Effector memory CD8-positive, alpha-beta T cell (primary cell): ENCODE results near the gene NARS2.
A peak's percentile ranks its signal among the peaks of the same experiment; 100 is the strongest.
"Not testable (repeated sequence)": the region's sequence is repeated elsewhere in the genome, so short reads cannot be mapped to it uniquely, and the experiment has no call there.

ENCODE experiments used
- ATAC-seq: fragments of 150-1000 bp; cut with Tn5 transposase; replicated peaks from 2 replicates; pipeline ENCODE4 v1.10.0; 2021; ENCODE audit warnings: mild to moderate bottlenecking, moderate library complexity
- DNase-seq, 3 experiments: peaks; one replicate each; pipeline ENCODE4 v3.0.0; 2021
- H3K27ac Mint-ChIP-seq, 2 donors: one replicate each; pipeline ENCODE4 v1.8.0; 2022; ENCODE audit warnings: mild to moderate bottlenecking in 2 of 2, mixed read lengths in 2 of 2, moderate library complexity in 2 of 2
- H3K27me3 Mint-ChIP-seq, 2 donors: one replicate each; pipeline ENCODE4 v1.8.0; 2022; ENCODE audit warnings: mixed read lengths in 2 of 2
- H3K36me3 Mint-ChIP-seq: one replicate; pipeline ENCODE4 v1.8.0; 2022; ENCODE audit warnings: mild to moderate bottlenecking, moderate library complexity, mixed read lengths; ENCODE audit not compliant: insufficient read depth
- H3K4me1 Mint-ChIP-seq, 2 donors: one replicate each; pipeline ENCODE4 v1.8.0; 2022; ENCODE audit warnings: low read depth in 2 of 2, mixed read lengths in 2 of 2
- H3K4me3 Mint-ChIP-seq, 2 donors: one replicate each; pipeline ENCODE4 v1.8.0; 2022; ENCODE audit warnings: mild to moderate bottlenecking in 2 of 2, mixed read lengths in 2 of 2, moderate library complexity in 2 of 2
- H3K9me3 Mint-ChIP-seq, 2 donors: one replicate each; pipeline ENCODE4 v1.8.0; 2022; ENCODE audit warnings: mixed read lengths in 2 of 2

The NARS2 gene

GRCh38 chr11:78567209-78567608 is 7.5 kb downstream of the NARS2 start:
- Mint-ChIP-seq H3K27ac (no peak overlapping the region), H3K27me3 (no peaks in the 10 kb centered on the region), H3K4me1 (peaks cover 0 to 2% of the 10 kb centered on the region in 2 donors), H3K4me3 (no peak overlapping the region), H3K36me3 (peaks cover 20% of the 10 kb centered on the region), H3K9me3 (no peaks in the 10 kb centered on the region)
- no peak for ATAC-seq
- no peak for DNase-seq

DNA sequence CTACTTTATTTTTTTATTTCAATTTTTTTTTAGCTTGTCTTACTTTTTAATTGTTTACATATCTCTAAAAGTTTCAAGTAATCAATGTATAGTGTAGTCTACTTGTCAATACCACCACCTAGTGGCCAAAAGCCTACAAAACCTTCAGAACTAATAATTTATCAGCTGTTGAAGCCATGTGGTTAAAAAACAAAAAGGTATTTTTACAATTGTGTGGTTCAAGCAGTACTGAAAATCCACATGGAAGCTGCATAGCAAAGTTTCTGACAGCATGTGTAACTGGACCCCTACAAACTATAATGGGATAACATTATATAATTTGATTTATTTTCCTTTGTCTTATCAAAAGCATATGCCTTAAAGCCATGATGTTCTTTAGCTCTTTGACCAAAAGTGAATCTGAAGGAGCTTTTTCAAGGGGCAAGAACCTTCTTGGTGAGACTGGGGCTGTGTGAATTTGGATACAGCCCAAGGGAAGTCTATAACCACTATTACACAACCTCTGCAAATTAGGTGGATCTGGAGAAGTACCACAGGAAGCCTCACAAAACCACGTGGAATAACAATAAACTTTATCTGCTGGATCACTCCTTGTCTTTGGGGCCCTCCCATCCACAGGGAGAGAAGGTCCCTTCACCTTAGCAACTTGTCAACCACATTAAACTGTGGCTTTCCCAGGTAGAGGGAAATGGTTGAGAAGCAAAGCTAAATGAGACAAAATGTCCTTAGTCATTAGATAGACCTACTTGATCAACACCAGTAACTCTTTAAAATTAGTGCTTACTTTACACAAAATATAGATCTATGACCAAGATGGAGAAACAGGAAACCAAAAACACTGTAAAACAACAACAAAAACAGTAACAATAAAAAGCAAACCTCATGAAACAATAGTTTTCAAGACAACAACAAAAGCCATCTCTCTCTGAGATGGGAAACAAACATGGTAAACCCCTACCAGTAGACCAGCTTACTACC is 9.9 kb downstream of the NARS2 start:
- H3K36me3 Mint-ChIP-seq, result peaks cover 18% of the 10 kb centered on the region
- H3K4me1 Mint-ChIP-seq, result peaks cover 3 to 7% of the 10 kb centered on the region in 2 donors
- DNase-seq, result peak; percentile 55 to 61 (median 61)

GRCh38 chr11:78564037-78564436 is 10.6 kb downstream of the NARS2 start:
- peaks cover 24% of the 10 kb centered on the region for H3K36me3 Mint-ChIP-seq
- H3K27me3 Mint-ChIP-seq, H3K4me1 Mint-ChIP-seq, H3K9me3 Mint-ChIP-seq, H3K4me3 Mint-ChIP-seq, DNase-seq, ATAC-seq: not testable (repeated sequence)
- H3K27ac Mint-ChIP-seq, result peak overlapping the region in 1 of 2 donors; percentile 57

More for the DNA sequence above, 9.9 kb downstream of the NARS2 start:
- Mint-ChIP-seq H3K4me3 (no peak overlapping the region), H3K27ac (peak overlapping the region in 1 of 2 donors; percentile 57), H3K9me3 (no peaks in the 10 kb centered on the region), H3K27me3 (no peaks in the 10 kb centered on the region)
- peak; percentile 78 for ATAC-seq

- H3K27ac Mint-ChIP-seq, H3K9me3 Mint-ChIP-seq, H3K27me3 Mint-ChIP-seq, DNase-seq, H3K4me1 Mint-ChIP-seq, ATAC-seq, H3K4me3 Mint-ChIP-seq: not testable (repeated sequence)
- H3K36me3 Mint-ChIP-seq, result peaks cover 27% of the 10 kb centered on the region
Observed at GRCh38 chr11:78563090-78563489, 11.6 kb downstream of the NARS2 start.

DNA sequence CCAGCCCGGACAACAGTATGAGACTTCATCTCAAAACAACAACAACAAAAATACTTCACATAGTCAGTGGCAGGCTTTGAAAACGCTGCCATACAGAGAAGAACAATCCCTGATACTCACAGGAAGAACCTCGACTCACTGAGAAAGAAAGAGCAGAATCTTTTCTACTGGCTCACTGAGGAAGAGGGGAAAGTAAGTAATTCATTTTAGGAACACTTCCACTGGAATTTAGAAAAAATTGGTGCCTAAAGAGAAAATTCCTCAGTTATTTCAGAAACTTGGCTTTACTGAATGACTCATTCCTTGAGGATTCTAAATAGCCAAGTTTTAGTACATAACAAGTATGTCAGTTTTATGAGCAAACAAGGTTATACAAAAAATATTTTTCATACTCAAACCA is 12.3 kb downstream of the NARS2 start:
- Mint-ChIP-seq H3K4me1 (peaks cover 3 to 7% of the 10 kb centered on the region in 2 donors), H3K9me3 (no peaks in the 10 kb centered on the region), H3K27me3 (no peaks in the 10 kb centered on the region), H3K36me3 (peaks cover 29% of the 10 kb centered on the region), H3K4me3 (no peak overlapping the region), H3K27ac (peak overlapping the region in 1 of 2 donors; percentile 49)
- ATAC-seq (no peak), DNase-seq (no peak)

- Mint-ChIP-seq H3K9me3 (no peaks in the 10 kb centered on the region), H3K4me3 (peak overlapping the region in 1 of 2 donors; percentile 9), H3K27me3 (no peaks in the 10 kb centered on the region), H3K36me3 (peaks cover 31% of the 10 kb centered on the region), H3K4me1 (peaks cover 3 to 9% of the 10 kb centered on the region in 2 donors), H3K27ac (no peak overlapping the region)
- ATAC-seq (no peak), DNase-seq (no peak)
Observed at GRCh38 chr11:78560826-78561484, 13.7 kb downstream of the NARS2 start.

- Mint-ChIP-seq H3K4me1 (peaks cover 8 to 10% of the 10 kb centered on the region in 2 donors), H3K4me3 (no peak overlapping the region), H3K36me3 (peaks cover 33% of the 10 kb centered on the region), H3K27me3 (no peaks in the 10 kb centered on the region), H3K27ac (no peak overlapping the region), H3K9me3 (no peaks in the 10 kb centered on the region)
- no peak for DNase-seq
- no peak for ATAC-seq
Observed at GRCh38 chr11:78560153-78560552, 14.5 kb downstream of the NARS2 start.

- ATAC-seq (no peak), DNase-seq (no peak)
- no peak overlapping the region for H3K27ac Mint-ChIP-seq
- H3K9me3 Mint-ChIP-seq, result no peaks in the 10 kb centered on the region
- peaks cover 8 to 10% of the 10 kb centered on the region in 2 donors for H3K4me1 Mint-ChIP-seq
- peaks cover 28% of the 10 kb centered on the region for H3K36me3 Mint-ChIP-seq
- H3K27me3 Mint-ChIP-seq, result no peaks in the 10 kb centered on the region
- no peak overlapping the region for H3K4me3 Mint-ChIP-seq
Observed at GRCh38 chr11:78557236-78557635, 17.4 kb downstream of the NARS2 start.

DNA sequence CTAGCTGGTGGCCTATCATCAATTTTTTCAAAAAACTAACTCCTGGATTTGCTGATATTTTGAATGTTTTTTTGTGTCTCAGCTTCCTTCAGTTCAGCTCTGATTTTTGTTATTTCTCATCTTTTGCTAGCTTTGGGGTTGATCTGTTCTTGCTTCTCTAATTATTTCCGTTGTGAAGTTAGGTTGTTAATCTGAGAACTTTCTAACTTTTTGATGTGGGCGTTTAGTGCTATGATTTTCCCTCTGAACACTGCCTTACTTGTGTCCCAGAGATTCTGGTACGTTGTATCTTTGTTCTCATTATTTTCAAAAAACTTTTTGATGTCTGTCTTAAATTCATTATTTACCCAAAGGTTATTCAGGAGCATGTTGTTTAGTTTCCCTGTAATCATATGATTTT is 19.1 kb downstream of the NARS2 start:
- peaks cover 4 to 6% of the 10 kb centered on the region in 2 donors for H3K4me1 Mint-ChIP-seq
- DNase-seq (no peak), ATAC-seq (no peak)
- no peaks in the 10 kb centered on the region for H3K27me3 Mint-ChIP-seq
- no peak overlapping the region for H3K27ac Mint-ChIP-seq
- no peak overlapping the region for H3K4me3 Mint-ChIP-seq
- H3K9me3 Mint-ChIP-seq, result no peaks in the 10 kb centered on the region
- H3K36me3 Mint-ChIP-seq, result peaks cover 28% of the 10 kb centered on the region

- Mint-ChIP-seq H3K4me1 (peaks cover 4 to 6% of the 10 kb centered on the region in 2 donors), H3K36me3 (peaks cover 14% of the 10 kb centered on the region), H3K27me3 (no peaks in the 10 kb centered on the region), H3K9me3 (no peaks in the 10 kb centered on the region), H3K27ac (no peak overlapping the region), H3K4me3 (no peak overlapping the region)
- DNase-seq, result no peak
- no peak for ATAC-seq
Observed at GRCh38 chr11:78552881-78553280, 21.8 kb downstream of the NARS2 start.

GRCh38 chr11:78552139-78552538 is 22.5 kb downstream of the NARS2 start:
- ATAC-seq, DNase-seq, H3K27me3 Mint-ChIP-seq, H3K4me1 Mint-ChIP-seq, H3K27ac Mint-ChIP-seq, H3K4me3 Mint-ChIP-seq, H3K9me3 Mint-ChIP-seq: not testable (repeated sequence)
- peaks cover 13% of the 10 kb centered on the region for H3K36me3 Mint-ChIP-seq

DNA sequence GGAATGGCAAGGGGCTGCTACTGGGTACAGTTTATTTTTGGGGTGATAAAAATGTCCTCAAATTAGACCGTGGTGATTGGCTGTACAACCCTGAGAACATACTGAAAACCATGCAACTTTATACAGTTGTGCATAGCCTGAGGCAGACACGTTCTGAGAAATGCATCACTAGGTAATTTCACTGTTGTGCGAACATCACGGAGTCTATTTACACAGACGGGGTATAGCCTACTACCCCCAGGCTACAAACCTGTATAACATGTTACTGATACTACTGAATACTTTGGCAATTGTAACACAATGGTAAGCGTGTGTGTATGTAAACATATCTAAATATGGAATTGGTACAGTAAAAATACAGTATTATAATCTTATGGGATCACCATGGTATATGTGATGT is 23.6 kb downstream of the NARS2 start:
- H3K4me1 Mint-ChIP-seq, result peaks cover 4 to 5% of the 10 kb centered on the region in 2 donors
- H3K27ac Mint-ChIP-seq, result no peak overlapping the region
- peaks cover 11% of the 10 kb centered on the region for H3K36me3 Mint-ChIP-seq
- ATAC-seq, result no peak
- H3K4me3 Mint-ChIP-seq, result no peak overlapping the region
- no peak for DNase-seq
- no peaks in the 10 kb centered on the region for H3K27me3 Mint-ChIP-seq
- no peaks in the 10 kb centered on the region for H3K9me3 Mint-ChIP-seq

- no peak overlapping the region for H3K27ac Mint-ChIP-seq
- no peaks in the 10 kb centered on the region for H3K9me3 Mint-ChIP-seq
- no peaks in the 10 kb centered on the region for H3K36me3 Mint-ChIP-seq
- DNase-seq, result no peak
- peaks cover 0 to 3% of the 10 kb centered on the region in 2 donors for H3K4me1 Mint-ChIP-seq
- H3K27me3 Mint-ChIP-seq, result no peaks in the 10 kb centered on the region
- H3K4me3 Mint-ChIP-seq, result no peak overlapping the region
- ATAC-seq, result no peak
Observed at GRCh38 chr11:78549624-78550409, 24.8 kb downstream of the NARS2 start.
